ENCODE results near the gene SPEG.

SPEG gene

DNA sequence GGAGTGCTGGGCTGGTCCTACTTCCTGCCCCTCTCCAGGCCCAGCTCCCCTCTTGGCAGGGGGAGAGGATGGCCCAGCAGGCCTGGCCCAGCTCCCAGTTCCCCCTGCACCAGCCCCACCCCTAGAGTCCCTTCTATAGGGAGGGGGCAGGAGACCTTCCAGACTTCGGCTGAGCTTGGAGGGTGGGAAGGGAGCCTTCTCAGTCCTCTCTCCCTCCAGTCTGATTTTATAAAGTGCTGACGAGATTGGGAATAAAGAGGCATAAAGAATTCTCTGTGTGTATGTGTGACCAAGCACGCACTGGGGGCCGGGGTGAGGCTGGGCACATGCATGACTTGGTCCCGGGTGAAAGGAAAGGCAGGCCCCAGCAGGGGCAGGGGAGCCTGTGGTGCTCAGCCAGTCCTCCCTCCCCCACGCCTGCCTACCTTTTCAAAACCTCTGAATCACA, 103.9 kb downstream of the SPEG start:
- DNase-seq = no peak

- no peak for DNase-seq
Observed at GRCh38 chr2:219538956-219539788, 104.5 kb downstream of the SPEG start.

DNA sequence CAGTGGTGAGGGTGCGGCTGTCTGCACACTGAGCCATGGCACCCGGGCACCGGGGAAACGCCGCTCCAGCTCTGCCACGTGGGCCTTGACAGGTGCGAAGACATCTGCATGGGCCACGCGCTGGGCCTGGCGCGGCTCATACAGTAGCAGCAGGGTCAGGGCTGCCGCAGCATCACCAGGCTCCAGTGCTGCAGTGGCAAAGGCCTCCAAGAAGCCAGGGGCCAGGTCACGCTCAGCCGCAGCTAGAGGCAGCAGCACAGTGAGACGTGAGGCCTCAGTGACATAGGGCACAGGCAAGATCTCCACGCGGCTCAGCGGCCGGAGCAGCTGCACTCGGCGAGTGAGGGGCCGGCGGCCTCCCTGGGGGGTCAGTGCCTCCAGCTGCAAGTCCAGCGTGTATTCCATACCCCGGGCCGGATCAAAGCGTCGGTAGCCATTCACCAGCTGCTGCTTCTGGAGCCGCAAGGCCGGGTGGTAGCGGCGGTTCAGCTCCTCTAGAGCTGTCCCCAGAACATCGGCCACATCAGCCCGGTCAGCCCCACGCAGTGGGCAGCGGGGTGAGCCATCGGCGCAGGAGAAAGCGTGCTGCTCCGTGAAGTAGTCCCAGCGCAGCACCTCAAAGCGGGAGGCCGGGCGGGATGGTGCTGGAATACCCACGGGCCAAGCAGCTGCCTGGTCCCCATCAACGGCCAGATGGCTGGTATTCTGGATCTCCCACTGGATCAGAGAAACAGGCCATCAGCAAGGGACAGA, 105.5 kb downstream of the SPEG start:
- DNase-seq = no peak

DNA sequence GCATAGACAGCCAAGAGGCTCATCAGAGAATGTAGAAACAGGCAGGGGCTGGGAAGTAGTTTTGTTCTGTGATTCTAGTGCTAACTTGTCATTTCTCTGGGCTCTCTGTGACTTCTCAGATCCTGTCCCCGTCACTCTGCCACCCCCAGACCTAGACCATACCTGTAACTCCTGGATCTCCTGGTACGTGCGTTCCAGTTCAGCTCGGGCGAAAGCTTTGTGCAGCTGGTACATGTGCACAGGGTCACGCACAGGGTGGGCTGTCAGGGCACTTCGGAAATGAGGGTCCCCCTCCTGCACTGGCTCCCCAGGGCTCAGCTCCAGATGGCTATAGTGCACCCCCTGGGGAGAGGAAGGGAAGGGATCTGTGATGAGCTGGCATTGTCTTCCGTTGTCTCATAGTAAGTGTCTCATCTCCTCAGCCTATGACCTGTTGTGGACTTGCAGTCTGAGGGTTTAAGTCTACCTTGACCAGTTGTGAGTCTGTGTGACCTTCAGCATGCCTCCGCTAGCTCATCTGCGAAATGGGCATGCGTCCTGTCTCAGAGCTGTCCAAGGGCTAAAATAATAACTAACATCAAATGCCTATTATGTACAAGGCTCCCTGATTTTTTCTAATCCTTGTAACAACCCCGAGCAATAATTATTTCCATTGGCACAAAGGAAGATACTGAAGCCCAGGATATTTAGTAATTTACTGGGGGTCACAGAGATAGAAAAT, 106.3 kb downstream of the SPEG start:
- no peak for DNase-seq

DNA sequence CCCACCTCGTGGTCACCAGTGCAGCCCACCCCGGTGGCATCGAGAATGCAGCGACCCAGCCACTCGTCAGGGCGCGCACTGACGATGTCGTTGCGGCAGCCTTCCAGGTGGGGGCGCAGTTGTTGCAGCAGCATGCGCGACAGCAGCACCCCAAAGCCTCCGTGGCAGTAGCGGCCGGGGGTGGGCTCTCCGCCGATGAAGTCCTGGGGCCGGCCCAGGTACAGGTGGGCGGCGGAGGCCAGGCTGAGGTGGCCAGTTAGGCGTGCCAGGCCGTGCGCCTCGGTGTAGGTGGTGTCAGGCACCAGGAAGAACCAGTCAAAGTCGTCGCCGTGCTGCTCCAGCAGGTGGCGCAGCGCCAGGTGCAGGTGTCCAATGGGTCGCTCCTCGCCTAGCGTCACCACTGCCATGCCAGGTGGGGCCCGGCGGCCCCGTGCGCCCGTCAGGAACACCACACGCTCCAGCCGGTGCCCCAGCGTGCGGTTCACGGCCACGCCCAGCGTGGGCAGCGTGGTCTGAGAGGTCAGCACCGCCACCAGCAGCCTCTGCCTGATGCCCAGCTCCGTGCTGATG, 107.1 kb downstream of the SPEG start:
- DNase-seq = peak; percentile 77

DNA sequence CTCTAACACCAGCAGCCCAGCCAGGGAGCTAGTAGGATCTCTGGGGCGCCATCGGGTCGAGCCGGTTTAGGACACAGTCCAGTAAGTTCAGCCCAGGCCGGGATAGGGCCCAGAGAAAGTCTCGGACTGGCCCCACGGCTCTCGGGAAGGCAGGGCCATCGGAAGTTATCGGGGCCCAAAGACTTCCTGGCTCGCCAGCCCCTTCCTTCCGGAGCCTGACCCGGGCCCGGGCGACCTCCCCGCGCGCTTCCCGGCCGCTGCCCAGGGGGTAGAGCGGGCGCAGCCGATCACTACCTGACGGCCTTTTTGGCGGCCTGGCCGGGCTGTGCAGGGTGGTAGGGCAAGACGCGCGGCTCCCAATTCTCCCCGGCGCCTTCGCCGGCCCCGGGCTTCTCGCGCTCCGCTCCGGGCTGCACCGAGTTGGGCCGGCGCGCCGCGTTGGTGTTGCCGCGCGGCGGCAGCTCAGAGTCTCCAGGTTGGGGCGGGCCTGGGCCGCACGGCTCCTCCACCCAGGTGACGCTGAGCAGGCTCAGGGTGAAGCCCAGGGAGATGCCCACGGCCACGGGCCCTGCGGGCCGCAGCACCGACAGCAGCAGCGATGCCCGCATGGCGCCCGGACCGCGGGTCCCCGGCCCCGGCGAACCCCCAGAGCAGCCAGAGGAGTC, 108.4 kb downstream of the SPEG start:
- no peak for DNase-seq

- peak; percentile 87 for DNase-seq
Observed at GRCh38 chr2:219543596-219544358, 109.1 kb downstream of the SPEG start, which contains the start of the genes CHPF and TMEM198. CHPF (minus strand) TSS chr2:219543809; CDS start chr2:219543538, 271 bp downstream. TMEM198 (plus strand) TSS chr2:219544028; CDS start chr2:219544728, 700 bp downstream.

GRCh38 chr2:219544567-219544966, 109.9 kb downstream of the SPEG start:
- no peak for DNase-seq

GRCh38 chr2:219545295-219545942, 110.8 kb downstream of the SPEG start:
- no peak for DNase-seq

GRCh38 chr2:219545943-219546352, 111.3 kb downstream of the SPEG start:
- no peak for DNase-seq

DNA sequence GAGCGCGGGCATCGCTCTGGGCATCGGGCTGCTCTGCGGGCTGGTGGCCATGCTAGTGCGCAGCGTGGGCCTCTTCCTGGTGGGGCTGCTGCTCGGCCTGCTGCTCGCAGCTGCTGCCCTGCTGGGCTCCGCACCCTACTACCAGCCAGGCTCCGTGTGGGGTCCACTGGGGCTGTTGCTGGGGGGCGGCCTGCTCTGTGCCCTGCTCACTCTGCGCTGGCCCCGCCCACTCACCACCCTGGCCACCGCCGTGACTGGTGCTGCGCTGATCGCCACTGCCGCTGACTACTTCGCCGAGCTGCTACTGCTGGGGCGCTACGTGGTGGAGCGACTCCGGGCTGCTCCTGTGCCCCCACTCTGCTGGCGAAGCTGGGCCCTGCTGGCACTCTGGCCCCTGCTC, 113.0 kb downstream of the SPEG start:
- DNase-seq = no peak
